Measurements from ENCODE around the gene ZNF462. TPM values are rescaled to one million over a fixed set of nuclear protein-coding genes. Genes with fewer than 3 reads are reported as not detected.

ZNF462 gene
- total RNA-seq, 1 donor: 9.8 TPM

DNA sequence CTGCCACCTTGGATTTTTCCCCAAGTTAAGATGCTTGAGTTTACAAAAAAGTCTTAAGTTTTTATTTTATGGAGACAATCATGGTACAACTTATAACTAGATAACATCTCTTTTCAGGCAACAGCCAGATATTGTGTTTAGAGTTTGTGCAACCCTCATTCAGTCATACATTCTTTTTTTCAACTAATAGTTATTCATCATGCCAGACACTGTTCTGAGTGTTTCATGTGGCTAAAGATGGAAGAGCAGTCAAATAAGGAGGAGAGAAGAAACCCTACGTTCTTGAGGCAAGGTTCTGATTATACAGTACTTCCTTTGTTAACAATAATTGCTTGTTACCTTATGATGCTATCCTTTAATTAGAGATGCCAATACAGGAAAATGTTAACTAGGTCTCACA lies 42.1 kb upstream of the ZNF462 start:
- H3K4me1 ChIP-seq (ENCODE audit: insufficient read depth, low read length): no peaks in the 10 kb centered on the region
- no peak for DNase-seq (ENCODE audit: insufficient read length, low spot score, missing footprints)
- H4K20me1 ChIP-seq (ENCODE audit: insufficient read depth, low read length): no peaks in the 10 kb centered on the region
- H2AFZ ChIP-seq (ENCODE audit: low read length): no peak overlapping the region
- no peak overlapping the region for H3K4me2 ChIP-seq (ENCODE audit: insufficient read depth, low read length)
- H3K27ac ChIP-seq (ENCODE audit: low read depth, low read length): no peak overlapping the region
- H3K79me2 ChIP-seq (ENCODE audit: insufficient read depth, low read length): no peaks in the 10 kb centered on the region
- H3K27me3 ChIP-seq (ENCODE audit: insufficient read depth, low read length): no peaks in the 10 kb centered on the region
- H3K36me3 ChIP-seq (ENCODE audit: insufficient read depth, low read length): no peaks in the 10 kb centered on the region
- no peak overlapping the region for H3K4me3 ChIP-seq (ENCODE audit: insufficient read depth, low read length)
- TF ChIP-seq, protein P1, sequence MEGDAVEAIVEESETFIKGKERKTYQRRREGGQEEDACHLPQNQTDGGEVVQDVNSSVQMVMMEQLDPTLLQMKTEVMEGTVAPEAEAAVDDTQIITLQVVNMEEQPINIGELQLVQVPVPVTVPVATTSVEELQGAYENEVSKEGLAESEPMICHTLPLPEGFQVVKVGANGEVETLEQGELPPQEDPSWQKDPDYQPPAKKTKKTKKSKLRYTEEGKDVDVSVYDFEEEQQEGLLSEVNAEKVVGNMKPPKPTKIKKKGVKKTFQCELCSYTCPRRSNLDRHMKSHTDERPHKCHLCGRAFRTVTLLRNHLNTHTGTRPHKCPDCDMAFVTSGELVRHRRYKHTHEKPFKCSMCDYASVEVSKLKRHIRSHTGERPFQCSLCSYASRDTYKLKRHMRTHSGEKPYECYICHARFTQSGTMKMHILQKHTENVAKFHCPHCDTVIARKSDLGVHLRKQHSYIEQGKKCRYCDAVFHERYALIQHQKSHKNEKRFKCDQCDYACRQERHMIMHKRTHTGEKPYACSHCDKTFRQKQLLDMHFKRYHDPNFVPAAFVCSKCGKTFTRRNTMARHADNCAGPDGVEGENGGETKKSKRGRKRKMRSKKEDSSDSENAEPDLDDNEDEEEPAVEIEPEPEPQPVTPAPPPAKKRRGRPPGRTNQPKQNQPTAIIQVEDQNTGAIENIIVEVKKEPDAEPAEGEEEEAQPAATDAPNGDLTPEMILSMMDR (IDR thresholded peaks at IDR 0.05; ENCODE audit: extremely low read depth, low read depth, low read length): no peak
- H3K9me3 ChIP-seq (ENCODE audit: low read depth, low read length): no peaks in the 10 kb centered on the region

- H3K4me2 ChIP-seq (ENCODE audit: insufficient read depth, low read length): no peak overlapping the region
- no peaks in the 10 kb centered on the region for H3K36me3 ChIP-seq (ENCODE audit: insufficient read depth, low read length)
- no peak for DNase-seq (ENCODE audit: insufficient read length, low spot score, missing footprints)
- no peaks in the 10 kb centered on the region for H3K9me3 ChIP-seq (ENCODE audit: low read depth, low read length)
- no peak overlapping the region for H3K27ac ChIP-seq (ENCODE audit: low read depth, low read length)
- no peaks in the 10 kb centered on the region for H3K79me2 ChIP-seq (ENCODE audit: insufficient read depth, low read length)
- TF ChIP-seq, protein P1 (IDR thresholded peaks at IDR 0.05; ENCODE audit: extremely low read depth, low read depth, low read length): no peak
- H3K4me3 ChIP-seq (ENCODE audit: insufficient read depth, low read length): no peak overlapping the region
- H2AFZ ChIP-seq (ENCODE audit: low read length): no peak overlapping the region
- H4K20me1 ChIP-seq (ENCODE audit: insufficient read depth, low read length): no peaks in the 10 kb centered on the region
- no peaks in the 10 kb centered on the region for H3K4me1 ChIP-seq (ENCODE audit: insufficient read depth, low read length)
- H3K27me3 ChIP-seq (ENCODE audit: insufficient read depth, low read length): no peaks in the 10 kb centered on the region
These were observed 34.9 kb upstream of the ZNF462 start for GRCh38 chr9:106828070-106828469.

DNA sequence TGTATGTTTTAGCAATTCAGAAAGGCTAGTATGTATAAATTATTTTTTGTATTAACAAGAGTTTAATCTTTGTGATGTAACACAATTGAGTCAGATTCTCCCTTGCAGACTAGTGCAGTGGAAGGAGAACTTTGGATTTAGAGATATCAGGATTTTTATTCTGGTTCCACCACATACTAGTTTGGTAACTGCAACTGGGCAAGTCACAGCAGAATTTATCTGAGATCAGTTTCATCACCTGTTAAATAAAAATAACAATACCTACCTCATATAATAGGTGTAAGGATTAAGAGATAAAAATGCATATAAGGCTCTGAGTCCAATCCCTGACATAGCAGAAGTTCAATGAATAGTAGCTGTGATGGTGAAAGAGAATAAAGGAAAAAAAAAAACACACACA lies 34.0 kb upstream of the ZNF462 start:
- no peaks in the 10 kb centered on the region for H3K27me3 ChIP-seq (ENCODE audit: insufficient read depth, low read length)
- H3K36me3 ChIP-seq (ENCODE audit: insufficient read depth, low read length): no peaks in the 10 kb centered on the region
- H3K4me1 ChIP-seq (ENCODE audit: insufficient read depth, low read length): no peaks in the 10 kb centered on the region
- H3K79me2 ChIP-seq (ENCODE audit: insufficient read depth, low read length): no peaks in the 10 kb centered on the region
- no peak overlapping the region for H3K4me2 ChIP-seq (ENCODE audit: insufficient read depth, low read length)
- TF ChIP-seq, protein P1 (IDR thresholded peaks at IDR 0.05; ENCODE audit: extremely low read depth, low read depth, low read length): no peak
- H3K27ac ChIP-seq (ENCODE audit: low read depth, low read length): no peak overlapping the region
- H3K4me3 ChIP-seq (ENCODE audit: insufficient read depth, low read length): no peak overlapping the region
- no peaks in the 10 kb centered on the region for H4K20me1 ChIP-seq (ENCODE audit: insufficient read depth, low read length)
- no peak overlapping the region for H2AFZ ChIP-seq (ENCODE audit: low read length)
- no peaks in the 10 kb centered on the region for H3K9me3 ChIP-seq (ENCODE audit: low read depth, low read length)
- DNase-seq (ENCODE audit: insufficient read length, low spot score, missing footprints): no peak

DNA sequence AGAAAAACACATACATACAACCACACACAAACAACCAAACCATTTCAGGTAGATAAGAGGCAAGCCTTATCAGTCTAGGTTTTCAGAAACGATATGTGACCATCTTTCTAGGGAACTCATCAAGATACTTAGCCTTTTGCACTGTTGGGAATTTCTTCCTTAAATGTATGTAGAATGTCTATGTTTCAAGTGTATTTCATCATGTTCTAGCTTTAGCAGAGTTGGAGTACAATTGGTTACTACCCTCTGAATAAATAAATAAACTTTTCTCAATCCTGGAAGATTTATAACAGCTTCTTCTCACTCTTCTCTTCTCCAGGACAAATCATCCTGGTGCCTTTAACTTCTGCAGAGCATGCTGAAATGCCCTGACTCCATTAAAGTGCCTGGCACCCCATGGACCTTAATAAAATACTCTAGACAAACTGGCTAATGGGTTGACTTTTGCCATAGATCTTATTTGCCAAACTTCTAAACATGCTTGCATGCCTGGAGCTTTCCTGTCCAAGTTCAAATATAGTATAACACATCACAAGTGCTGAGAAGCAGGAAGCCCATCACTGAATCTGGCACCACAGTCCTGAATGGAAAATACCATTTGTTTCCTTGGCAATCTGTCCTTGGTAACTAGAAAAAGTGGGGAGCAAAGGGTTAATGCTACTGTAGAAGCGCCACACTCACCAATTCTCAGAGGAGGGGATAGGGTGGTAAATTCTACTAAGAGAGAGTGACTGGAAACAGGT lies 33.1 kb upstream of the ZNF462 start:
- no peak for DNase-seq (ENCODE audit: insufficient read length, low spot score, missing footprints)
- H2AFZ ChIP-seq (ENCODE audit: low read length): no peak overlapping the region
- no peak overlapping the region for H3K4me2 ChIP-seq (ENCODE audit: insufficient read depth, low read length)
- H3K9me3 ChIP-seq (ENCODE audit: low read depth, low read length): no peaks in the 10 kb centered on the region
- H3K4me3 ChIP-seq (ENCODE audit: insufficient read depth, low read length): no peak overlapping the region
- no peaks in the 10 kb centered on the region for H3K27me3 ChIP-seq (ENCODE audit: insufficient read depth, low read length)
- TF ChIP-seq, protein P1 (IDR thresholded peaks at IDR 0.05; ENCODE audit: extremely low read depth, low read depth, low read length): no peak
- H4K20me1 ChIP-seq (ENCODE audit: insufficient read depth, low read length): no peaks in the 10 kb centered on the region
- no peaks in the 10 kb centered on the region for H3K4me1 ChIP-seq (ENCODE audit: insufficient read depth, low read length)
- H3K27ac ChIP-seq (ENCODE audit: low read depth, low read length): no peak overlapping the region
- H3K79me2 ChIP-seq (ENCODE audit: insufficient read depth, low read length): no peaks in the 10 kb centered on the region
- no peaks in the 10 kb centered on the region for H3K36me3 ChIP-seq (ENCODE audit: insufficient read depth, low read length)
